Middle frontal gyrus (tissue), 1 donor: ENCODE data around the gene NTN3.
"Not testable (repeated sequence)": the region's sequence is repeated elsewhere in the genome, so short reads cannot be mapped to it uniquely, and the experiment has no call there.

Source experiments
- DNase-seq: peaks from one replicate; pipeline ENCODE4 v3.0.0-alpha.2; 2015; ENCODE audit warnings: low spot score; ENCODE audit errors: extremely low spot score

Gene NTN3

DNA sequence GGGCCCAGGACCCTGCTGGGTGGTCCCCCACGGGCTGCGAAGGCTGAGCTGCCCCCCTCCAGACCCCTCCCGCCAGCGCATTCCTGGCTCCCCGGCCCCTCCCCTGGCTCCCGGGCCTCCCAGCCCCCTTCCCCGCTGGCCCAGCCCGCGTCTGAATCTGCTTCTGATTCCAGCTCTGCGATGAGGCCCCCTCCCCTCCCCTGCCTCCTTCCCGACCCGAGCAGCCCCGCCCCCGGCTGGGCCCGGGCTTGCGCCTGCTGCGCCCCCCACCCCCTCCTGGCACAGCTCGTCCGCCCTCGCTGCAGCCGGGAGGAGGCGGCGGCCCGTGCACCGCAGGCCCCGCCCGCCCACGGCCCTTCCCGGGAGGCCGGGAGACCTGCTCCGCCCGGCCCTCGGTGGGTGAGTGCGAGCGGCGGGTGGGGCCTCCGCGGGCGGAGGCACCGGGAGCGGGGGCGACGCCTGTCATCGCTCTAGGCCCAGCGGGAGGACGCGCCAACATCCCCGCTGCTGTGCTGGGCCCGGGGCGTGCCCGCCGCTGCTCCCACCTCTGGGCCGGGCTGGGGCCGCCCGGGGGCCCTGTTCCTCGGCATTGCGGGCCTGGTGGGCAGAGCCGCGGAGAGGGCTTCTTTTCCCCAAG, at the start of gene NTN3:
Gene NTN3 (plus strand): TSS at position 282 of the 637 bp plus-strand sequence. CDS start 405 bp downstream, outside the sequence.
- no peak for DNase-seq

GRCh38 chr16:2422123-2422867, 48.8 kb upstream of the NTN3 start:
- no peak for DNase-seq

GRCh38 chr16:2424061-2425007, 46.8 kb upstream of the NTN3 start:
- no peak for DNase-seq

DNA sequence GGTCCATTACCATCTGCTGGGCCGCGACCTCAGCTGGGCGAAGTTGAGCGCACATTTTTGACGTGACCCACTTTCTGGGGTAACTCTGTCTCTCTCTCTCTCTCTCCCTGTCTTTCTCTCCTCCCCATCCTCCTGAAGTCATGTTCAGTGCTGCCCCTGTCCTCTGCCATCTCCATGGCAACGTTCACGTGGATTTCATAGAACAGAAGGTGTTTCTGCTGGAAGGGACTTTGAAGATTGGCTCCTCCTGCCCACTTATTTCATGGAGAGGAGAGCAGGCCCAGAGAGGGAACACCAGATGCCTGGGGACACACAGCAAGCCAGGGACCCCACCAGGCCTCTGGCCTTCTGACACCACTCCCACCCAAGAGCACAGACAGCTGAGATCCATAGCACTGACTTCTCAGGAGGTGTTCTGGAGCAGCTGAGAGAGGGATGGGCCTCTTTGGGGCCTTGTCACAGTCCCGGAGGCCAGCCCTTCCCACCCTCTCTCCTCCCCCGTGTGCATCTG, 46.0 kb upstream of the NTN3 start:
- no peak for DNase-seq

DNA sequence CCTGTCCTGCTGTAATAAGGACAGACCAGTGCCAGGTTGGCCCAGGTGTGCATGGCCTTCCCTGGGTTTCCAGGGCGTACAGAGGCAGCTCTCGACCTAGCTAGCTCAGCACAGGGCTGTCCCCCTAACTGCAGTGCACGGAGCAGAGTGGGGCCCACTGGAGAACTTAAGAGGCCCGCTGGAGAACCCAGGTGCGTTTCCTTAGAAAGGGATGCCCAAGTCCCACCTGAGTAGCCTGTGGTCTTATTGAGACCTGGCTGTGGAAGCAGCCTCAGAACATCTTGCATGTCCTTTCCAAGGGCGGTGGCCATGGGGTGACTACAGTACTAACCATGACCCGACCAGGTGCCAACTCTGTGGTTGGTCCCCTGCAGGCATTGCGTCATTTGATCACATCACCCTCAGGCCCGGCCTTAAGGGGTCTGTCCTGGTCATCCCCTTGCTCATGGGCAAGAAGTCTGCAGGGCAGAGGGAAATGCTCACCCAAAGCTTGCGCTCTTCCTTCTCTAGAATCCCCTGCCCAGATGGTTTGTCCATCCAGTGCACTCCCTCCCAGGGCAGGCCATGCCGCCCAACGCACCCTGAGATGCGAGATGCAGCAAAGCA, 45.2 kb upstream of the NTN3 start:
- no peak for DNase-seq

DNA sequence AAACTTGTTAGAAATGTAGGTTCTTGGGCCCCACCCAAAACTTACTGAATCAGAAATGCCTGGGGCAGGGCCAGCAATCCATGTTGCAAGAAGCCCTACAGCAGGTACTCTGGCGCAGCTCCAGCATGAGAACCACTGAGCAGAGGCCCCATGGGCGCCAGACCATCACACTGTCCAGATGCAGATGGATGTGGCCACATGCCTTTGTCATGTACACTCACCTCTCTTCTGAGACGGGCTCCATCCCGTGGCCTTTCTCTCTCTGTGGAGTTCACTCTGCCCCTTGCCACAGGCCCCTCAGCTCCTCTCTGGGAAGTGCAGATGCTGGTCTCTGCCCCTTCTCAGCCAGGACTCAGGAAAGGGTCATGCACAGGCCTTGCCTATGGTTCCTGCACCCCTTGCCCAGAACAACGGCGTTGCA, 44.1 kb upstream of the NTN3 start:
- DNase-seq: no peak

DNA sequence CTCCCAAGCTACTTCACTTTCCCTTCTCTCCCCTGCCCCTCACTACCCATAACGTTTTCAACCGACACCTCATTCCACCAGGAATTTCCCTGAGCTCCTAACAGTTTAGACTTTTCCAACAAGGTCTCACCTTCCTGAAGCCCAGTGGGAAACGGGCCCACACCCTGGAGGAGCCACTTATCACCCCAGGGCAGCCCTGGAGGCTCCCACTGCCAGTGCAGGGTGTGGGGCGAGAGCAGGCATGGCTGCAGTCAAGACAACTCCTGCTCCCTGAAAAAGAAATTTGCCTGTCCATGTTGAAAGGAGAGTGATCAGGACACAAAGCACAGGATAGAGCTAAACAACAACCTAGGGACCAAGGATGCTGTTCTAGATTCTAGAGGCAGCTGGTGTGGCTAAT, 43.6 kb upstream of the NTN3 start:
- no peak for DNase-seq

GRCh38 chr16:2428051-2428783, 42.9 kb upstream of the NTN3 start:
- DNase-seq: no peak

- DNase-seq: no peak
Measured at GRCh38 chr16:2428784-2429033, 42.4 kb upstream of the NTN3 start.

DNA sequence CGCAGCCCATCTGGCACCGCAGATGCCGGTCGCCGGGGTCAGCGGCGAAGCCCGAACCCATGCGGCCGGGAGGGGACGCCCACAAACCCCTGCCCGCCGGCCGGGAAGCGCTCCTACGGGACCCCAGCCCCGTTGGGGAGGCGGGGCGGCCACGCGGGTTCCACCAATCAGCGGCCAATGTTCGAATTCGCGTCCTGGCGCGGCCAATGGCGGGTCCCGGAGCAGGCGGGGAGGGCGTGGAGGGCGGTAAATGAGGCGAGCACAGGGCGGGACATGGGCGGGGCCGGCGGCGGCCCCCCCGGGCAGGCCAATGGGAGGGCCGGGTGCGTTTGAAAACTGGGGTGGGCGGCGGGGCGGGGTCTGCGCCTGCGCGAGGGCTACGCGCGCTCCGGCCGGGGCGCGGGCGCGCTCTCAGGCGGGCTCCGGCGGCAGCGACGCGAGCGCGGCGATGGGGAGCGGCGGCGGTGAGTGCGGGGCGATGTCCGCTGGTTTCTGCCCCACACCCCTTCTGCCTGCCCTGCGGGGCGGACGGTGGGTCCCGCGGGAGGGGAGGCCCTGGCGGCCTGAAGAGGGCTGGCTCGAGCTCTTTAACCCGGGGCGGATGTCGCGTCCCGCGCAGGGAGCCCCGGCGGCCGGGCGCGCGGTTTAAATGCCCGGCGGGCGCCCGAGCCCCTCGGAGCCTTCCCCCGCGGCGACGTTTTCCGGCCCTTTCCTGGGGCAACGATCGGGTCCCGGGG, 41.9 kb upstream of the NTN3 start, which contains the start of gene CCNF:
Gene CCNF (plus strand): TSS at position 414 of the 737 bp plus-strand sequence. CDS start 35 bp downstream, at position 449.
- peak; percentile 92 for DNase-seq

GRCh38 chr16:2429771-2430663, 41.1 kb upstream of the NTN3 start:
- DNase-seq: no peak

DNA sequence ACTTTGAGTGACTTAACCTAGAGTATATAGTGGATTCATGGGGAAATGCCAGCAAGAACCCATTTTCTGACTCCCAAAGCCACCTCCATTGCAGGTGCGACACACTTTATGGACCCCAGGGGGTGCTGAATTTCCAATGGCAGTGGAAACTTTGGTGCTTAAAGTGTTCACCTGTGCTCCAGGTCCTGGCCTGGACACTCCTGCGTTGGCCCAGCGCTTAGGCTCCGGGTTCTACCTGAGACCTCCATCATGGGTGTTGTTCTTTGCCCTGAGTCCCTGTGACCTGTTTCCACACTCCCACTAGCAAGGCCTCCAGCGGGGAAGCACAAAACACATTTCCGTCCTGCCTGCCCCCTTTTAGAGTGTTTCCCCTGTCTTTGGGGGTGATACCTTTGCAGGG, 38.8 kb upstream of the NTN3 start:
- no peak for DNase-seq

DNA sequence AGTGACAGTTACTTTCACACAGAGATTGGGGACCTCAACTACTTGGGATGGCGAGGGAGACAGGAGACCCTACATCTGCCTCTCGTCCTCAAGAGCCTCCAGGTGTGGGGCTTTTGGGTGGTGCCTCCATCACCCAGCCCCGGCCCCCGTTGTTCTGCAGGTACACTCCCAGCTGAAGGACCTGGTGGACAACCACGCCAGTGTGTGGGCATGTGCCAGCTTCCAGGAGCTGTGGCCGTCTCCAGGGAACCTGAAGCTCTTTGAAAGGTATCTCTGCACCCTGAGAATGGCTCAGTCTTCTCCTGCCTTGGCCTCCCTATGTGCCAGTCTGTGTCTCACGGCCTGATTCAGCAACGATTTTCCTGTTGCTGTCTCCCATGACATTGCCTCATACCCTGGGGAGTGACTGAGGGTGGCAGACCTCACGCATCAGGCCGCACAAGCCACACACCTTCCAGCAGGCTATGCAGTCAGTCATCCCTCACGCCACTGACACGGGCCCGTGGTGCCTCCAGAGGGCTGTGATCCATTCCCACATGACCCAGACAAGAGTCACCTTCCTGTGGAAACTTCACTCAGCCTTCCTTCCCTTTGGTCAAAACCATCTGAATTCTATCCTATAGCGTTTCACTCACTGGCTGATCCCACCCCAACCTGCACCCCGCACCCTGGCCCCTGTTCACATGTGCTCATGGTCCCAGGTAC, 38.1 kb upstream of the NTN3 start:
- DNase-seq: no peak

GRCh38 chr16:2435236-2435635, 35.9 kb upstream of the NTN3 start:
- not testable (repeated sequence) for DNase-seq

DNA sequence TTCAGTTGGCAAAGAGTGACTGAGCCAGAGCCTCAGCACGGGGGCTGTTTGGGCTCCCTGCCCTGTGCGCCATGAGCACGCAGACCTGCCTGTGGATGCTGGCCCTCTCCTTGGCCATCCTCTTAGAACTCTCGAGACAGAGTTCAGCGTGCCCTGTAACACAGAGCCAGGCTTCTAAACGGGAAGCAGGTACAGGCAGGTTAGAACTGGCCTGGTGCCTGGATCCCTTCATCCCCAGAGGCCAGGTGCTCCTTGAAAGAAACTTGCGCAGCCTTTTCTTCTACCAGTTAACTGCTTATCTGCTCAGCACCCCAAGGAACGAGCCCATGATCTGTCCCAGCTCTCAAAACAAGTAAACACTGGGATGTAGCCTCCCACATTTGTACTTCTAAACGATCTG, 35.0 kb upstream of the NTN3 start:
- no peak for DNase-seq

DNA sequence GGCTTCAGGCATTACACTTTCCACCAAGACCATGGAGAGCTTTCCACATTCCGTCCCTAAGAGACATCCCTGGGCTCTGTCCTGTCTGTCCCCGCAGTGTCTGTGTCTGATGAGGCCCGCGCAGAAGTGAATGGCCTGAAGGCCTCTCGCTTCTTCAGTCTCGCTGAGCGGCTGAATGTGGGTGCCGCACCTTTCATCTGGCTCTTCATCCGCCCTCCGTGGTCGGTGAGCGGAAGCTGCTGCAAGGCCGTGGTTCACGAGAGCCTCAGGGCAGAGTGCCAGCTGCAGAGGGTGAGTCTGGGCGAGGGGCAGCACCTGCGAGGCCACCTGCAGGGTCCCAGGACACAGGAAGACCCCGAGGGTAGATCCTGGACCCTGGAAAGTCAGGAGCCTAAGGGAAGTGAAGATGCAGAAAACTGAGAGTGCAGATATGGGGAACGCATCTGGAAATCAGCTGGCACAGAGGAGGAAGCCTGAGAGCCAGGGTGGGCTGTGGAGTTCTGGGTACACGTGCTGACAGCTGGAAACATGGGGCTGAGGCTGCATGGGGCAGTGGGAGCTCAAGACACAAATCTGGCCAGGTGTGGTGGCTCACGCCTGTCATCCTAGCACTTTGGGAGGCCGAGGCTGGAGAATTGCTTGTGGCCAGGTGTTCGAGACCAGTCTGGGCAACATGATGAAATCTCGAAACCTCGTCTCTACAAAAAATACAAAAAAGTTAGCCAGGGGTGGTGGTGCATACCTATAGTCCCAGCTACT, 33.9 kb upstream of the NTN3 start:
- no peak for DNase-seq

DNA sequence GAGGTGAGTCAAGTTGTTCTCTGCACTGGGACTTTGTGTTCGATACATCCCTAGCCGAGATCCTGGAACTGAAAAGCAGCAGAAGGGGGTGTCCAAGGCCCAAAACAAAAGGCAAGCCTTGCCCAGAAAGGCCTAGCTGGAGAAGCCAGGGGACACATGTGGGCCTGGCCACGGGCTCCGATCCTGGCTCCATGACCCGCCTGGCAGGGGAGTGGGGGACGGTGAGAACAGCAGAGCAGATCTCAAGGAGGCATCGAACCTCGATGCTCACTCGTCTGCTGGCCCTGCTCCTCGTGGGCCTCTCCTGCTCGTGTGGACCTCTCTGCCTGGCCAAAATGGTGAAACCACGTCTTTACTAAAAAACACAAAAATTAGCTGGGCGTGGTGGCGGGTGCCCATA, 33.0 kb upstream of the NTN3 start:
- no peak for DNase-seq

DNA sequence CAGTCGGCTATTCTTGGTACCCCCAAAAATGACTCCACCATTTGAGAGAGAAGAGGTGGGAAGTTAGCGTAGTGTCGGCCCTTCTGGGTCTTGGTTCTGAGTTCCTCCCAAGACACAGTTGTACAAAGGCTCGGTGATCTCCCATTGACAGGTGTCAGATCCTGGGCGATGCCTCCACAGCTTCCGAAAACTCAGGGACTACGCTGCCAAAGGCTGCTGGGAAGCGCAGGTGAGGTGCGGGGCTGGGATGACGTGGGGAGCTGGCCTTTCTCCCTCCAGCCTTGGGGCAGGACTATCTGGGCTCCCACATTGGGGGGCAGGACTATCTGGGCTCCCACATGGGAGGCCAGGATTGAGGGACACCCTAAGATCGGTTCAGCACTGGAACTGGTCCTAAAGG, 31.5 kb upstream of the NTN3 start:
- DNase-seq: no peak
